ENCODE measurements around the gene ANAPC16.

ANAPC16 gene

GRCh38 chr10:72265508-72265907 is 49.7 kb downstream of the ANAPC16 start:
- TF ChIP-seq SNAI2 (CRISPR knock-in tag; IDR thresholded peaks at IDR 0.05) (no peak), POU6F1 (CRISPR knock-in tag; IDR thresholded peaks at IDR 0.05; ENCODE audit: borderline replicate concordance, low read depth) (no peak), BACH2 (CRISPR knock-in tag; IDR thresholded peaks at IDR 0.05; ENCODE audit: borderline replicate concordance) (no peak), ESRRG (CRISPR knock-in tag; IDR thresholded peaks at IDR 0.05) (no peak), ZNF70 (CRISPR knock-in tag; IDR thresholded peaks at IDR 0.05) (no peak), ARNTL (CRISPR knock-in tag; IDR thresholded peaks at IDR 0.05; ENCODE audit: borderline replicate concordance, low read depth) (no peak)
- no peak for ATAC-seq

DNA sequence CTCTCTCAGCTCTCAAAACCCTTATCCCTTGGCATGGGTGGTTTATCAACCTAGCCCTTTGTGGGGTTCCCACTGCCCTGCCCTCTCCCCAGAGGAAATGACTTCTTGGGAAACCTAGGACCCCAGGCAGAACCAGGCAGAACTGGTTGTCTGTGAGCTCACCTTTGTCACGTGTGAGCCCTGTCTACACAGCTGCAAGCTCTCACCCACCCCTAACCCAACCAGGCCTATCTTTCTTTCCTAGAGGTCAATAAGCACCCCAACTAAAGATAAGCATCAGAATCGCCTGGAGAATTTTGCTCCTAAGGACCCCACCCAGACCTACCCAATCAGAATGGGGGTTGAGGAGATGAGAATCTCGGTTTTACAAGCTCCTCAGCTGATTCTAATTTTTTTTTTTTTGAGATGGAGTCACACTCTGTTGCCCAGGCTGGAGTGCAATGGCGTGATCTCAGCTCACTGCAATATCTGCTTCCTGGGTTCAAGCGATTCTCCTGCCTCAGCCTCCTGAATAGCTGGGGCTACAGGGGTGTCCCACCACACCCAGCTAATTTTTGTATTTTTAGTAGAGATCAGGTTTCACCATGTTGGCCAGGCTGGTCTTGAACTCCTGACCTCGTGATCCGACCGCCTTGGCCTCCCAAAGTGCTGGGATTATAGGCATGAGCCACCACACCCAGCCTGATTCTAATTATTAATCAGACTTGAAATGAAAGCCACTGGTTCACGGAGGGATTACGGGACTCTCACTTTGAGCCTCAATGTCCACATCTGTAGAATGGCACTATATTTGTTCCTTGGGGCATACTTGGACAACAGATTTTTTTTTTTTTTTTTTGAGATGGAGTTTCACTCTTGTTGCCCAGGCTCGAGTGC is 50.4 kb downstream of the ANAPC16 start:
- ATAC-seq = no peak
- TF ChIP-seq ZFP3 (CRISPR knock-in tag; IDR thresholded peaks at IDR 0.05) (no peak), ZFP30 (CRISPR knock-in tag; IDR thresholded peaks at IDR 0.05) (no peak), ESRRG (CRISPR knock-in tag; IDR thresholded peaks at IDR 0.05) (no peak), BACH2 (CRISPR knock-in tag; IDR thresholded peaks at IDR 0.05; ENCODE audit: borderline replicate concordance) (no peak), GLIS3 (CRISPR knock-in tag; IDR thresholded peaks at IDR 0.05) (no peak), TOX (CRISPR knock-in tag; IDR thresholded peaks at IDR 0.05; ENCODE audit: borderline replicate concordance) (no peak), ISL1 (CRISPR knock-in tag; IDR thresholded peaks at IDR 0.05) (no peak), ZNF70 (CRISPR knock-in tag; IDR thresholded peaks at IDR 0.05) (no peak), ZNF565 (CRISPR knock-in tag; conservative IDR thresholded peaks at IDR 0.05; ENCODE audit: low read depth) (no peak), CSDC2 (CRISPR knock-in tag; IDR thresholded peaks at IDR 0.05) (no peak), ZC3H10 (CRISPR knock-in tag; IDR thresholded peaks at IDR 0.05) (no peak)
- TF ChIP-seq, protein P1, sequence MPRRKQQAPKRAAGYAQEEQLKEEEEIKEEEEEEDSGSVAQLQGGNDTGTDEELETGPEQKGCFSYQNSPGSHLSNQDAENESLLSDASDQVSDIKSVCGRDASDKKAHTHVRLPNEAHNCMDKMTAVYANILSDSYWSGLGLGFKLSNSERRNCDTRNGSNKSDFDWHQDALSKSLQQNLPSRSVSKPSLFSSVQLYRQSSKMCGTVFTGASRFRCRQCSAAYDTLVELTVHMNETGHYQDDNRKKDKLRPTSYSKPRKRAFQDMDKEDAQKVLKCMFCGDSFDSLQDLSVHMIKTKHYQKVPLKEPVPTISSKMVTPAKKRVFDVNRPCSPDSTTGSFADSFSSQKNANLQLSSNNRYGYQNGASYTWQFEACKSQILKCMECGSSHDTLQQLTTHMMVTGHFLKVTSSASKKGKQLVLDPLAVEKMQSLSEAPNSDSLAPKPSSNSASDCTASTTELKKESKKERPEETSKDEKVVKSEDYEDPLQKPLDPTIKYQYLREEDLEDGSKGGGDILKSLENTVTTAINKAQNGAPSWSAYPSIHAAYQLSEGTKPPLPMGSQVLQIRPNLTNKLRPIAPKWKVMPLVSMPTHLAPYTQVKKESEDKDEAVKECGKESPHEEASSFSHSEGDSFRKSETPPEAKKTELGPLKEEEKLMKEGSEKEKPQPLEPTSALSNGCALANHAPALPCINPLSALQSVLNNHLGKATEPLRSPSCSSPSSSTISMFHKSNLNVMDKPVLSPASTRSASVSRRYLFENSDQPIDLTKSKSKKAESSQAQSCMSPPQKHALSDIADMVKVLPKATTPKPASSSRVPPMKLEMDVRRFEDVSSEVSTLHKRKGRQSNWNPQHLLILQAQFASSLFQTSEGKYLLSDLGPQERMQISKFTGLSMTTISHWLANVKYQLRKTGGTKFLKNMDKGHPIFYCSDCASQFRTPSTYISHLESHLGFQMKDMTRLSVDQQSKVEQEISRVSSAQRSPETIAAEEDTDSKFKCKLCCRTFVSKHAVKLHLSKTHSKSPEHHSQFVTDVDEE (CRISPR knock-in tag; IDR thresholded peaks at IDR 0.05) = no peak
- TF ChIP-seq, protein P2, sequence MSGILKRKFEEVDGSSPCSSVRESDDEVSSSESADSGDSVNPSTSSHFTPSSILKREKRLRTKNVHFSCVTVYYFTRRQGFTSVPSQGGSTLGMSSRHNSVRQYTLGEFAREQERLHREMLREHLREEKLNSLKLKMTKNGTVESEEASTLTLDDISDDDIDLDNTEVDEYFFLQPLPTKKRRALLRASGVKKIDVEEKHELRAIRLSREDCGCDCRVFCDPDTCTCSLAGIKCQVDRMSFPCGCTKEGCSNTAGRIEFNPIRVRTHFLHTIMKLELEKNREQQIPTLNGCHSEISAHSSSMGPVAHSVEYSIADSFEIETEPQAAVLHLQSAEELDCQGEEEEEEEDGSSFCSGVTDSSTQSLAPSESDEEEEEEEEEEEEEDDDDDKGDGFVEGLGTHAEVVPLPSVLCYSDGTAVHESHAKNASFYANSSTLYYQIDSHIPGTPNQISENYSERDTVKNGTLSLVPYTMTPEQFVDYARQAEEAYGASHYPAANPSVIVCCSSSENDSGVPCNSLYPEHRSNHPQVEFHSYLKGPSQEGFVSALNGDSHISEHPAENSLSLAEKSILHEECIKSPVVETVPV (CRISPR knock-in tag; IDR thresholded peaks at IDR 0.05) = no peak

- TF ChIP-seq RARB (CRISPR knock-in tag; IDR thresholded peaks at IDR 0.05) = no peak
- TF ChIP-seq, protein P2 (CRISPR knock-in tag; IDR thresholded peaks at IDR 0.05) = no peak
- TF ChIP-seq POU6F1 (CRISPR knock-in tag; IDR thresholded peaks at IDR 0.05; ENCODE audit: borderline replicate concordance, low read depth) = no peak
- no peak for TF ChIP-seq ZFP3 (CRISPR knock-in tag; IDR thresholded peaks at IDR 0.05)
- no peak for TF ChIP-seq ZNF565 (CRISPR knock-in tag; conservative IDR thresholded peaks at IDR 0.05; ENCODE audit: low read depth)
- no peak for TF ChIP-seq BACH2 (CRISPR knock-in tag; IDR thresholded peaks at IDR 0.05; ENCODE audit: borderline replicate concordance)
- no peak for TF ChIP-seq CREB5 (CRISPR knock-in tag; IDR thresholded peaks at IDR 0.05; ENCODE audit: low read depth)
- no peak for TF ChIP-seq ZFP30 (CRISPR knock-in tag; IDR thresholded peaks at IDR 0.05)
- TF ChIP-seq ARNTL (CRISPR knock-in tag; IDR thresholded peaks at IDR 0.05; ENCODE audit: borderline replicate concordance, low read depth) = no peak
- no peak for TF ChIP-seq ZNF70 (CRISPR knock-in tag; IDR thresholded peaks at IDR 0.05)
- no peak for TF ChIP-seq OSR1 (CRISPR knock-in tag; IDR thresholded peaks at IDR 0.05)
- no peak for TF ChIP-seq TCF4 (CRISPR knock-in tag; IDR thresholded peaks at IDR 0.05; ENCODE audit: borderline replicate concordance)
- no peak for TF ChIP-seq ISL1 (CRISPR knock-in tag; IDR thresholded peaks at IDR 0.05)
- TF ChIP-seq, protein P1 (CRISPR knock-in tag; IDR thresholded peaks at IDR 0.05) = no peak
- TF ChIP-seq TOX (CRISPR knock-in tag; IDR thresholded peaks at IDR 0.05; ENCODE audit: borderline replicate concordance) = no peak
- ATAC-seq = no peak
Observed at GRCh38 chr10:72267381-72267780, 51.6 kb downstream of the ANAPC16 start.

Data from SK-N-SH treated with all-trans-retinoic acid at 6 μM for 48 hours (cell line).